Liver (tissue), 3 donors: ENCODE data around the gene BCL2.

Experiments
- RAD21 ChIP-seq, 2 donors: IDR thresholded peaks; 2 replicates each; pipeline ENCODE4 v1.6.1; 2016; ENCODE audit warnings: antibody characterized with exemption in 2 of 2, mild to moderate bottlenecking in 2 of 2
- TF ChIP-seq, protein P1 (sequence below): fragments of 150-350 bp; IDR thresholded peaks from 2 replicates; pipeline ENCODE4 v1.5.1; 2017; ENCODE audit warnings: improper control_type of control experiment, low read depth, low read length; ENCODE audit not compliant: missing input control
- TF ChIP-seq, protein P2 (sequence below): IDR thresholded peaks from 2 replicates; pipeline ENCODE4 v1.6.1; 2016; ENCODE audit warnings: antibody characterized with exemption, mild to moderate bottlenecking
- TF ChIP-seq, protein P3 (sequence below): IDR thresholded peaks from 2 replicates; pipeline ENCODE4 v1.6.1; 2016; ENCODE audit warnings: antibody characterized with exemption
- donor health status: healthy.
- donor health status: healthy.

DNA sequence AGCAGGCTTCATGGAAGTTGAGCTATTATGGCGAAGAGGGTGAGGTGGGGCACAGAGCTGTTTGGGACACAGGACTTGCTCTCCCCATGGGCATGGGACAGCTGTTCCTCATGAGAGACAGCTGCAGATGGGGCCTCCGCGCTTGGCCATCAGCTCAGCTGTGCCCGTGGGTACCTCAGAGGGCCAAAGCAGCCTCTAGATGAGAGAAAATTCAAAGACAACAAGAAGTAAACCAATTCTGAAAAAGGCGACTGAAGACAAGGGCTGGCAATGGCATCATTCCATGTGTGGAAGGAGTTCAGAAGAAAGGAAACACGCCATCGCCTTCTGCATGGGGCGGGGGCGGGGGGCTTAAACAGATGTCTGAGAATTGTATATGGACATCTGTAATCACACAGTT, 136.2 kb downstream of the BCL2 start:
- TF ChIP-seq, protein P1, sequence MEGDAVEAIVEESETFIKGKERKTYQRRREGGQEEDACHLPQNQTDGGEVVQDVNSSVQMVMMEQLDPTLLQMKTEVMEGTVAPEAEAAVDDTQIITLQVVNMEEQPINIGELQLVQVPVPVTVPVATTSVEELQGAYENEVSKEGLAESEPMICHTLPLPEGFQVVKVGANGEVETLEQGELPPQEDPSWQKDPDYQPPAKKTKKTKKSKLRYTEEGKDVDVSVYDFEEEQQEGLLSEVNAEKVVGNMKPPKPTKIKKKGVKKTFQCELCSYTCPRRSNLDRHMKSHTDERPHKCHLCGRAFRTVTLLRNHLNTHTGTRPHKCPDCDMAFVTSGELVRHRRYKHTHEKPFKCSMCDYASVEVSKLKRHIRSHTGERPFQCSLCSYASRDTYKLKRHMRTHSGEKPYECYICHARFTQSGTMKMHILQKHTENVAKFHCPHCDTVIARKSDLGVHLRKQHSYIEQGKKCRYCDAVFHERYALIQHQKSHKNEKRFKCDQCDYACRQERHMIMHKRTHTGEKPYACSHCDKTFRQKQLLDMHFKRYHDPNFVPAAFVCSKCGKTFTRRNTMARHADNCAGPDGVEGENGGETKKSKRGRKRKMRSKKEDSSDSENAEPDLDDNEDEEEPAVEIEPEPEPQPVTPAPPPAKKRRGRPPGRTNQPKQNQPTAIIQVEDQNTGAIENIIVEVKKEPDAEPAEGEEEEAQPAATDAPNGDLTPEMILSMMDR: no peak
- no peak for TF ChIP-seq RAD21 (IDR thresholded peaks at IDR 0.05)
- TF ChIP-seq, protein P2, sequence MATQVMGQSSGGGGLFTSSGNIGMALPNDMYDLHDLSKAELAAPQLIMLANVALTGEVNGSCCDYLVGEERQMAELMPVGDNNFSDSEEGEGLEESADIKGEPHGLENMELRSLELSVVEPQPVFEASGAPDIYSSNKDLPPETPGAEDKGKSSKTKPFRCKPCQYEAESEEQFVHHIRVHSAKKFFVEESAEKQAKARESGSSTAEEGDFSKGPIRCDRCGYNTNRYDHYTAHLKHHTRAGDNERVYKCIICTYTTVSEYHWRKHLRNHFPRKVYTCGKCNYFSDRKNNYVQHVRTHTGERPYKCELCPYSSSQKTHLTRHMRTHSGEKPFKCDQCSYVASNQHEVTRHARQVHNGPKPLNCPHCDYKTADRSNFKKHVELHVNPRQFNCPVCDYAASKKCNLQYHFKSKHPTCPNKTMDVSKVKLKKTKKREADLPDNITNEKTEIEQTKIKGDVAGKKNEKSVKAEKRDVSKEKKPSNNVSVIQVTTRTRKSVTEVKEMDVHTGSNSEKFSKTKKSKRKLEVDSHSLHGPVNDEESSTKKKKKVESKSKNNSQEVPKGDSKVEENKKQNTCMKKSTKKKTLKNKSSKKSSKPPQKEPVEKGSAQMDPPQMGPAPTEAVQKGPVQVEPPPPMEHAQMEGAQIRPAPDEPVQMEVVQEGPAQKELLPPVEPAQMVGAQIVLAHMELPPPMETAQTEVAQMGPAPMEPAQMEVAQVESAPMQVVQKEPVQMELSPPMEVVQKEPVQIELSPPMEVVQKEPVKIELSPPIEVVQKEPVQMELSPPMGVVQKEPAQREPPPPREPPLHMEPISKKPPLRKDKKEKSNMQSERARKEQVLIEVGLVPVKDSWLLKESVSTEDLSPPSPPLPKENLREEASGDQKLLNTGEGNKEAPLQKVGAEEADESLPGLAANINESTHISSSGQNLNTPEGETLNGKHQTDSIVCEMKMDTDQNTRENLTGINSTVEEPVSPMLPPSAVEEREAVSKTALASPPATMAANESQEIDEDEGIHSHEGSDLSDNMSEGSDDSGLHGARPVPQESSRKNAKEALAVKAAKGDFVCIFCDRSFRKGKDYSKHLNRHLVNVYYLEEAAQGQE: no peak
- TF ChIP-seq, protein P3, sequence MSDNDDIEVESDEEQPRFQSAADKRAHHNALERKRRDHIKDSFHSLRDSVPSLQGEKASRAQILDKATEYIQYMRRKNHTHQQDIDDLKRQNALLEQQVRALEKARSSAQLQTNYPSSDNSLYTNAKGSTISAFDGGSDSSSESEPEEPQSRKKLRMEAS: no peak
